SJCRH30 (cell line): ENCODE measurements around the gene PSMD3. TPM values are rescaled to one million over a fixed set of nuclear protein-coding genes. Genes with fewer than 3 reads are reported as not detected.

Source experiments
- DNase-seq, 2 experiments: peaks; one replicate each; pipeline ENCODE4 v3.0.0-alpha.2; 2015 to 2020
- H3K27ac ChIP-seq: fragments of 250-450 bp; sonication (Bioruptor Pico); 2 replicates; pipeline ENCODE4 v1.5.1; 2020; ENCODE audit warnings: mild to moderate bottlenecking, moderate library complexity
- H3K27me3 ChIP-seq: fragments of 250-450 bp; sonication (Bioruptor Pico); 2 replicates; pipeline ENCODE4 v1.5.1; 2020; ENCODE audit warnings: mild to moderate bottlenecking, moderate library complexity
- H3K36me3 ChIP-seq: fragments of 250-450 bp; sonication (Bioruptor Pico); 2 replicates; pipeline ENCODE4 v1.5.1; 2020; ENCODE audit warnings: mild to moderate bottlenecking, moderate library complexity
- H3K4me1 ChIP-seq: fragments of 250-450 bp; sonication (Bioruptor Pico); 2 replicates; pipeline ENCODE4 v1.5.1; 2020; ENCODE audit warnings: mild to moderate bottlenecking, moderate library complexity
- H3K4me3 ChIP-seq: fragments of 250-450 bp; sonication (Bioruptor Pico); 2 replicates; pipeline ENCODE4 v1.5.1; 2020; ENCODE audit warnings: mild to moderate bottlenecking, moderate library complexity
- H3K9me3 ChIP-seq: fragments of 250-450 bp; sonication (Bioruptor Pico); replicated peaks from 2 replicates; pipeline ENCODE4 v1.5.1; 2020; ENCODE audit warnings: mild to moderate bottlenecking, moderate library complexity
- total RNA-seq: library from RNA; depleted of rRNA; stranded (reverse); fragments of >200 nt; shearing (Covaris generic); gene quantifications from 2 replicates; pipeline ENCODE4 v1.2.3, GENCODE V29; 2014; rRNA removed

The PSMD3 gene
- total RNA-seq, 1 experiment from 2014 or later = 128 TPM

DNA sequence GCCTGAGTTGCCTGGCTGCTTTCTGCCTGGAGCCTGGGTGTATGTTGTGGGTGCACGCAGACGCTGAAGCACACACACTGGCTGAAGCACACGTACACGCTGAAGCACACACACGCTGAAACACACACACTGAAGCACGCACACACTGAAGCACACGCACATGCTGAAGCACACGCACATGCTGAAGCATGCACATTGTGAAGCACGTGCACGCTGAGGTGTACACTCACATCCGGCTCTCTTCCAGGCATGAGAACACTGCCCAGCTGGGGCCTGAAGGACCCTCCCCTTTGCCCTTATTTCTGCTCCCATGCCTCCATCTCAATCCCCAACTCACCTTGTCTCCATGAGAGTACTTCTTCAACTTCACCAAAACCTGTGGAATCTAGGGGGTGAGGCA, 51.1 kb downstream of the PSMD3 start:
- H3K36me3 ChIP-seq = peaks cover 18% of the 10 kb centered on the region
- H3K27ac ChIP-seq = no peak overlapping the region
- no peaks in the 10 kb centered on the region for H3K9me3 ChIP-seq
- H3K4me3 ChIP-seq = no peak overlapping the region
- DNase-seq = no peak
- H3K4me1 ChIP-seq = no peaks in the 10 kb centered on the region
- no peaks in the 10 kb centered on the region for H3K27me3 ChIP-seq

GRCh38 chr17:40032322-40033320, 52.0 kb downstream of the PSMD3 start:
- Histone ChIP-seq H3K9me3 (no peaks in the 10 kb centered on the region), H3K36me3 (peaks cover 16% of the 10 kb centered on the region), H3K4me3 (no peak overlapping the region), H3K27ac (no peak overlapping the region), H3K27me3 (no peaks in the 10 kb centered on the region), H3K4me1 (no peaks in the 10 kb centered on the region)
- no peak for DNase-seq

- Histone ChIP-seq H3K27ac (no peak overlapping the region), H3K27me3 (no peaks in the 10 kb centered on the region), H3K4me3 (no peak overlapping the region), H3K36me3 (peaks cover 15% of the 10 kb centered on the region), H3K9me3 (no peaks in the 10 kb centered on the region), H3K4me1 (peaks cover 5% of the 10 kb centered on the region)
- no peak for DNase-seq
These were observed 52.7 kb downstream of the PSMD3 start for GRCh38 chr17:40033339-40033738.

- Histone ChIP-seq H3K27ac (no peak overlapping the region), H3K4me1 (peaks cover 9% of the 10 kb centered on the region), H3K9me3 (no peaks in the 10 kb centered on the region), H3K36me3 (peaks cover 14% of the 10 kb centered on the region), H3K27me3 (no peaks in the 10 kb centered on the region), H3K4me3 (no peak overlapping the region)
- DNase-seq = no peak
These were observed 54.0 kb downstream of the PSMD3 start for GRCh38 chr17:40034426-40035161.

DNA sequence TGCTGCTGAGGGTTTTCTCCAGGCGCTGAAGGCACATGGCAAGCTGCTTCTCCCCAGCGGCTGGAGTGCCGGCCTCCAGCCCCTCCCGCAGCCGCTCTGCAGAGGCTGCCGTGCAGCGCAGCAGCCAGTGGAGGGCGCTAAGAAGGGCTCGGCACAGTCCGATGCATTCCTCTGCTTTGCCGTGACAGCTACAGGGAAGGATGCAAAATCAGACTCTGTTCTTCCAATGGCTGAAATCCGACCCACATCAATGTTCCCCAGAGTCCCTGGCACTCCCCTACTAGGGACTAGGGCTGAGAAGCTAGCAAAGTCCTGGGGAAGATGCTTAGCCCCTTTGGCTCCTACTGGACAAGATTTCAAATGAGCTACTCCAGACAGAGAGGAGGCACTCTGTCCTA, 54.6 kb downstream of the PSMD3 start:
- Histone ChIP-seq H3K27ac (no peak overlapping the region), H3K4me3 (no peak overlapping the region), H3K27me3 (no peaks in the 10 kb centered on the region), H3K9me3 (no peaks in the 10 kb centered on the region), H3K36me3 (peaks cover 13% of the 10 kb centered on the region), H3K4me1 (peaks cover 9% of the 10 kb centered on the region)
- peak; percentile 28 to 46 for DNase-seq

- H3K27ac ChIP-seq = peak overlapping the region; percentile 59
- H3K36me3 ChIP-seq = peaks cover 4% of the 10 kb centered on the region; the same call in 1 of the 2 replicates
- no peaks in the 10 kb centered on the region for H3K27me3 ChIP-seq
- H3K9me3 ChIP-seq = no peaks in the 10 kb centered on the region
- DNase-seq = peak; percentile 87 to 90
- H3K4me1 ChIP-seq = peaks cover 9% of the 10 kb centered on the region
- H3K4me3 ChIP-seq = peak overlapping the region; percentile 17; the same call in 1 of the 2 replicates
These were observed 58.4 kb downstream of the PSMD3 start for GRCh38 chr17:40038882-40039513.

GRCh38 chr17:40041196-40041595, 60.6 kb downstream of the PSMD3 start:
- Histone ChIP-seq H3K36me3 (no peaks in the 10 kb centered on the region), H3K4me3 (no peak overlapping the region), H3K27ac (no peak overlapping the region), H3K4me1 (peaks cover 9% of the 10 kb centered on the region), H3K9me3 (no peaks in the 10 kb centered on the region), H3K27me3 (no peaks in the 10 kb centered on the region)
- DNase-seq = no peak

Other genes with a start within 250 kb of the PSMD3 start
- gene GRB7, start 242.9 kb upstream of the PSMD3 start, total RNA-seq = not detected in 2 replicates
- gene IKZF3, start 116.5 kb upstream of the PSMD3 start, total RNA-seq = not detected in 2 replicates
- not detected in 2 replicates for gene ZPBP2, start 112.6 kb upstream of the PSMD3 start, total RNA-seq
- 1.9 and 2.1 TPM in 2 replicates for gene GSDMB, start 62.2 kb upstream of the PSMD3 start, total RNA-seq
- 27.5 and 27.8 TPM in 2 replicates for gene ORMDL3, start 53.2 kb upstream of the PSMD3 start, total RNA-seq
- not detected in 2 replicates for gene LRRC3C, start 53.1 kb upstream of the PSMD3 start, total RNA-seq
- gene GSDMA, start 17.8 kb upstream of the PSMD3 start, total RNA-seq = not detected in 2 replicates
- gene CSF3, start 34.6 kb downstream of the PSMD3 start, total RNA-seq = 0.55 and 1.4 TPM in 2 replicates
- 41.8 and 55.0 TPM in 2 replicates for gene MED24, start 73.6 kb downstream of the PSMD3 start, total RNA-seq
- 13.3 and 14.4 TPM in 2 replicates for gene THRA, start 82.2 kb downstream of the PSMD3 start, total RNA-seq
- 1.0 and 1.4 TPM in 2 replicates for gene NR1D1, start 119.8 kb downstream of the PSMD3 start, total RNA-seq
- 72.9 and 76.1 TPM in 2 replicates for gene MSL1, start 141.2 kb downstream of the PSMD3 start, total RNA-seq
- gene CASC3, start 159.7 kb downstream of the PSMD3 start, total RNA-seq = 53.8 and 58.5 TPM in 2 replicates
- gene RAPGEFL1, start 196.7 kb downstream of the PSMD3 start, total RNA-seq = 1.6 and 2.7 TPM in 2 replicates
- gene WIPF2, start 238.5 kb downstream of the PSMD3 start, total RNA-seq = 8.3 and 9.0 TPM in 2 replicates